GM20000 (cell line): ENCODE results near the gene TEAD1.

ENCODE experiments used
- DNase-seq: peaks from one replicate; pipeline ENCODE4 v3.0.0; 2012; ENCODE audit warnings: low spot score
- CTCF ChIP-seq: IDR thresholded peaks from 2 replicates; pipeline ENCODE4 v1.5.1; 2012; ENCODE audit warnings: mild to moderate bottlenecking, control low read depth; ENCODE audit errors: extremely low read depth, missing control alignments

The TEAD1 gene

GRCh38 chr11:12962306-12962705 is 288.1 kb downstream of the TEAD1 start:
- no peak for DNase-seq
- no peak for TF ChIP-seq CTCF

GRCh38 chr11:12963051-12963450 is 288.8 kb downstream of the TEAD1 start:
- DNase-seq = no peak
- TF ChIP-seq CTCF = no peak

DNA sequence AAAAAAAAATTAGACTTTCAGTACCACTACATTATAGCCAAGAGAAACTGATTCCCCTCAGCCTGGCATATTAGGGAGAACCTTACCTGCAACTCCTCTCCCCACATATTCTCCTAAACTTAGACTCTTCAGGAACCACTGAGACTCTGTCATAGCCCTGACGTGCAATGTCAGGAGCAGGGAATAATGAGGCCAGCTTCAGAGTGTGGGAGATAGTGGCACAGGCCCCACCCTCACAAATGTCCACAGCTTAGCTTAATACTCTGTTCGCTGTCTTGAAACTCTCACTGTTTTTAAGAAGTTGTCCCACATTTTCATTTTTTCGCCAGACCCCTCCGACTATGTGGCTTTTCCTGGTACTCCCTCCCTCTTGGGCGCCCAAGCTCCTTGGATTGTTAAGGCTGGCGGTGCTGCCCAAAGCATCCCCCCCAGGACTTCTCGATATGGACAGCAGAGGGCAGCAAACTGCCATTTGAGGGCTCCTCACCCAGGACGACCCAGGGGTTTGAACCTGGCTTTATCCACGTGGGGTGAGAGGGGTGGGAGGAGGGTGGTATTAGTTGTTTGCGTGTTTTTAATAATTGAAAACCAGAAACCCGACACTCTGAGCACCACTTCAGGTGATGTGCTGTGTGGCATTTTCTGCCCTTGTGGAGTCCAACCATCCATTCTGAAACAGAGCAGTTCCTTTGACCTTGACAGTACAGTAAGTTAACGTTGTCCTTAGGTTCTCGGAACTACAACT is 289.7 kb downstream of the TEAD1 start:
- TF ChIP-seq CTCF = peak; percentile 68
- peak; percentile 69 for DNase-seq

GRCh38 chr11:12964650-12965049 is 290.4 kb downstream of the TEAD1 start:
- no peak for DNase-seq
- no peak for TF ChIP-seq CTCF

- DNase-seq = no peak
- TF ChIP-seq CTCF = no peak
Measured at GRCh38 chr11:12966002-12966401, 291.8 kb downstream of the TEAD1 start.

DNA sequence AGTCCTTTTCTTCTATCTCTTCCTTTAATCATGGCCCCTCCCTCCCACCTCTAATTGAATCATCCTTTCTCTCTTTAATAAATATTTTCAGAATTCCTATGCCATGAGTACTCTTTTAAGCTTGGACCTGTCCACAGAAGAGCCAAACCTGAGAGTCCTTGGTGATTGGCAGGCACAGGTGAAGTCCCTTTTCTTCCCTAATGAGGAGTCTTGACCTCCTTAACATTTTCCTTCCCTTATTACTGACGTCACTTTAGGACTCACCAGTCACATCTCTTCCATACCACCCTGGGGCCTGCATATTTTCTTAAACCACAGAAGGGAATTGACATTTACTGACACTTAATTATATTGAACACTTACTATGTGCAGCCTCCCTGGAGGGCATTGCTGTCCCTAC is 293.9 kb downstream of the TEAD1 start:
- TF ChIP-seq CTCF = no peak
- no peak for DNase-seq

- no peak for DNase-seq
- TF ChIP-seq CTCF = no peak
Measured at GRCh38 chr11:12968826-12969225, 294.6 kb downstream of the TEAD1 start.
